ENCODE results near the gene FASN. TPM values are rescaled to one million over a fixed set of nuclear protein-coding genes. Genes with fewer than 3 reads are reported as not detected.

Gene FASN
- total and polyA plus RNA-seq, 2 donors (not counting 1 experiment from before 2014, with no cell fraction given) = 19.4 to 35.6 TPM

DNA sequence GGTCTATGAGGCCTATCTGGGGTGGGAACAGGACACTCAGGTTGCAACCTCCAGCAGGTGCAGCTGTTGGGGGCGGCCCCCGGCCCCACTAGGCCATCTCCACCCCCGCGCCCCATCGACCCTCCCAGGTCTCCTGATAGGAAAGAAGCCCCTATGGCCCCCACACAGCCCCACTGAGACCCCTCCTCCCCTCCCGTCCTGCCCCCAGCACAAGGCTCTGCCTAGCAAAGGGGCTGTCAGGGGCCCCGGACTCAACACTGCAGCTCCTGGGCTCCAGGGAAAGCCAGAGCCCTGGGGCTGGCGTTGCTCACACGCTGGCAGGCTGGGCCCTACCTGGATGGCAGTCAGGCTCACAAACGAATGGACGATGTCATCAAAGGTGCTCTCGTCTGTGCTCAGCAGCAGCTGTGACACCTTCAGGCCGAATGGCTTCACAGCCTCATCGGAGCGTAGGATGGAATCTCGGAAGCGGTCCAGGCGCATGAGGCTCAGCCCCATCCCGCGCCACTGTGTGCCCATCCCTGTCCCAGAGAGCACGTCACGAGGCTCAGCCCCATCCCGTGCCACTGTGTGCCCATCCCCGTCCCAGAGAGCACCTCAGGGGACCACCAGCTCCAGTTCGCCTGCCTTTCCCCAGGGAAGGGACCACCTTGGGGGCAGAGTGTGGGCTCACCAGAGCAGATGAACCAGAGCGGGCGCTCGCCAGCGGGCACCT is 7.3 kb downstream of the FASN start:
- Histone ChIP-seq H2AFZ (ENCODE audit: insufficient read depth, low read depth, low read length, poor library complexity, severe bottlenecking) (no peak overlapping the region), H3K27me3 (replicated peaks in 1 of 4; ENCODE audit: control extremely low read depth in 1 of 4, control insufficient read depth in 3 of 4, insufficient read depth in 4 of 4, low read length in 3 of 4) (no peaks in the 10 kb centered on the region), H3K36me3 (replicated peaks in 1 of 2; ENCODE audit: control extremely low read depth in 1 of 2, control insufficient read depth in 1 of 2, extremely low read depth in 1 of 2, insufficient read depth in 2 of 2, low read length in 1 of 2) (peaks cover 0 to 73% of the 10 kb centered on the region in 2 experiments), H3K4me1 (ENCODE audit: control insufficient read depth in 2 of 2, insufficient read depth in 2 of 2, low read length in 2 of 2) (no peaks in the 10 kb centered on the region), H3K79me2 (ENCODE audit: control insufficient read depth, insufficient read depth, low read length) (peaks cover 19% of the 10 kb centered on the region), H3K4me2 (replicated peaks; ENCODE audit: low read depth, low read length, poor library complexity, severe bottlenecking) (no peak overlapping the region), H4K20me1 (ENCODE audit: control insufficient read depth, insufficient read depth, low read length, poor library complexity, severe bottlenecking) (no peaks in the 10 kb centered on the region), H3K9ac (ENCODE audit: low read length) (no peak overlapping the region), H3K4me3 (ENCODE audit: control extremely low read depth in 1 of 5, extremely low read depth in 1 of 5, insufficient read depth in 1 of 5, low read depth in 2 of 5, low read length in 4 of 5) (no peak overlapping the region), H3K9me3 (ENCODE audit: control extremely low read depth in 1 of 3, control insufficient read depth in 2 of 3, insufficient read depth in 1 of 3, low read length in 2 of 3) (no peaks in the 10 kb centered on the region), H3K27ac (ENCODE audit: low read length in 2 of 2) (no peak overlapping the region)
- no peak for TF ChIP-seq EZH2 (IDR thresholded peaks at IDR 0.05; ENCODE audit: borderline replicate concordance, insufficient read depth, low read depth, low read length, poor library complexity, severe bottlenecking)
- no peaks in the 10 kb centered on the region for H3K9me3 Mint-ChIP-seq (ENCODE audit: insufficient read depth)
- intact Hi-C loops (cut with micrococcal nuclease) = loop anchor here (10.0 kb wide), 1 partner anchor 124 kb away; the partner anchor contains the start of gene CCDC57
- ATAC-seq (ENCODE audit: low read depth) (no peak), DNase-seq (no peak)
- H3K27ac Mint-ChIP-seq = no peak overlapping the region
- no peak overlapping the region for H3K4me3 Mint-ChIP-seq
- CTCF ChIA-PET = no interaction called here
- H3K4me1 Mint-ChIP-seq = no peaks in the 10 kb centered on the region
- 97% methylated on average over 25 of the region's 29 CpGs for WGBS (ENCODE audit: insufficient coverage)
- POLR2A ChIA-PET = no interaction called here
- H3K27me3 Mint-ChIP-seq = no peaks in the 10 kb centered on the region

GRCh38 chr17:82089723-82090548 is 8.1 kb downstream of the FASN start:
- H3K4me3 ChIP-seq (ENCODE audit: control extremely low read depth in 1 of 5, extremely low read depth in 1 of 5, insufficient read depth in 1 of 5, low read depth in 2 of 5, low read length in 4 of 5) = no peak overlapping the region
- POLR2A ChIA-PET = no interaction called here
- Mint-ChIP-seq H3K4me1 (no peaks in the 10 kb centered on the region), H3K27me3 (no peaks in the 10 kb centered on the region), H3K27ac (no peak overlapping the region), H3K9me3 (ENCODE audit: insufficient read depth) (no peaks in the 10 kb centered on the region), H3K4me3 (no peak overlapping the region)
- no peak overlapping the region for H3K27ac ChIP-seq (ENCODE audit: low read length in 2 of 2)
- ATAC-seq (ENCODE audit: low read depth) (no peak), DNase-seq (no peak)
- no peaks in the 10 kb centered on the region for H4K20me1 ChIP-seq (ENCODE audit: control insufficient read depth, insufficient read depth, low read length, poor library complexity, severe bottlenecking)
- H3K4me1 ChIP-seq (ENCODE audit: control insufficient read depth in 2 of 2, insufficient read depth in 2 of 2, low read length in 2 of 2) = no peaks in the 10 kb centered on the region
- CTCF ChIA-PET = no interaction called here
- H3K27me3 ChIP-seq (replicated peaks in 1 of 4; ENCODE audit: control extremely low read depth in 1 of 4, control insufficient read depth in 3 of 4, insufficient read depth in 4 of 4, low read length in 3 of 4) = no peaks in the 10 kb centered on the region
- H3K9me3 ChIP-seq (ENCODE audit: control extremely low read depth in 1 of 3, control insufficient read depth in 2 of 3, insufficient read depth in 1 of 3, low read length in 2 of 3) = no peaks in the 10 kb centered on the region
- H3K4me2 ChIP-seq (replicated peaks; ENCODE audit: low read depth, low read length, poor library complexity, severe bottlenecking) = no peak overlapping the region
- peaks cover 11% of the 10 kb centered on the region for H3K79me2 ChIP-seq (ENCODE audit: control insufficient read depth, insufficient read depth, low read length)
- H3K9ac ChIP-seq (ENCODE audit: low read length) = no peak overlapping the region
- 94% methylated on average over 26 of the region's 29 CpGs for WGBS (ENCODE audit: insufficient coverage)
- TF ChIP-seq EZH2 (IDR thresholded peaks at IDR 0.05; ENCODE audit: borderline replicate concordance, insufficient read depth, low read depth, low read length, poor library complexity, severe bottlenecking) = no peak
- TF ChIP-seq, protein P1, sequence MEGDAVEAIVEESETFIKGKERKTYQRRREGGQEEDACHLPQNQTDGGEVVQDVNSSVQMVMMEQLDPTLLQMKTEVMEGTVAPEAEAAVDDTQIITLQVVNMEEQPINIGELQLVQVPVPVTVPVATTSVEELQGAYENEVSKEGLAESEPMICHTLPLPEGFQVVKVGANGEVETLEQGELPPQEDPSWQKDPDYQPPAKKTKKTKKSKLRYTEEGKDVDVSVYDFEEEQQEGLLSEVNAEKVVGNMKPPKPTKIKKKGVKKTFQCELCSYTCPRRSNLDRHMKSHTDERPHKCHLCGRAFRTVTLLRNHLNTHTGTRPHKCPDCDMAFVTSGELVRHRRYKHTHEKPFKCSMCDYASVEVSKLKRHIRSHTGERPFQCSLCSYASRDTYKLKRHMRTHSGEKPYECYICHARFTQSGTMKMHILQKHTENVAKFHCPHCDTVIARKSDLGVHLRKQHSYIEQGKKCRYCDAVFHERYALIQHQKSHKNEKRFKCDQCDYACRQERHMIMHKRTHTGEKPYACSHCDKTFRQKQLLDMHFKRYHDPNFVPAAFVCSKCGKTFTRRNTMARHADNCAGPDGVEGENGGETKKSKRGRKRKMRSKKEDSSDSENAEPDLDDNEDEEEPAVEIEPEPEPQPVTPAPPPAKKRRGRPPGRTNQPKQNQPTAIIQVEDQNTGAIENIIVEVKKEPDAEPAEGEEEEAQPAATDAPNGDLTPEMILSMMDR (IDR thresholded peaks at IDR 0.05) = no peak
- peaks cover 0 to 69% of the 10 kb centered on the region in 2 experiments for H3K36me3 ChIP-seq (replicated peaks in 1 of 2; ENCODE audit: control extremely low read depth in 1 of 2, control insufficient read depth in 1 of 2, extremely low read depth in 1 of 2, insufficient read depth in 2 of 2, low read length in 1 of 2)
- intact Hi-C loops (cut with micrococcal nuclease) = loop anchor here (10.0 kb wide), 1 partner anchor 125 kb away; the partner anchor contains the start of gene CCDC57
- H2AFZ ChIP-seq (ENCODE audit: insufficient read depth, low read depth, low read length, poor library complexity, severe bottlenecking) = no peak overlapping the region

All from B cell (primary cell).